ENCODE data around the gene NRG3.

DNA sequence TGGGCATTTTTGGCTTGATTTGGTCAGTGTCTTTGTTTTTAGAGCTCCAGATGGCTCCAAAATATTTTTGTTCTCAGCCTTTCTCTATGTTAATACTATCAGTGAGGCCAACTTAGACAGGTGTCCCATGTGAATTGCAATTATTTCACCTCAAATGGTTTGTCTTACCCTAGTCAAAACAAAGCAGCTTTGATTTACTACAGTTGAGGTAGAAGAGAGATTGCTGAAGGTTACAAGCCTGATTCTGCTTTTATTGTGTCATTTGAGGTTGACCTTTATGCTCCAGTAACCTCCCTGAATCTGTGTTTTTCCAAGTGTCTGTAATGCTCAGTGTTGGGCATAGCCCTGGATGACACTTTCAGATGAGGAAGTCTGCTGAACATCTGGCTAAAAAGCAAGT lies 882.9 kb downstream of the NRG3 start:
- no peak for TF ChIP-seq POLR2A (IDR thresholded peaks at IDR 0.05)
- TF ChIP-seq CTCF (IDR thresholded peaks at IDR 0.05): no peak
